Measurements from ENCODE around the gene CASP1.
"Not testable (repeated sequence)": the region's sequence is repeated elsewhere in the genome, so short reads cannot be mapped to it uniquely, and the experiment has no call there.

- TF ChIP-seq CTCF (IDR thresholded peaks at IDR 0.05); POLR2A (IDR thresholded peaks at IDR 0.05); EP300 (IDR thresholded peaks at IDR 0.05; ENCODE audit: low read depth); POLR2AphosphoS5 (IDR thresholded peaks at IDR 0.05): not testable (repeated sequence)
Measured at GRCh38 chr11:105072080-105072479, 37.1 kb upstream of the CASP1 start.

All from transverse colon (tissue), 4 donors.